Smooth muscle cell (in vitro differentiated cells): ENCODE results near the gene AP2A1. TPM values are rescaled to one million over a fixed set of nuclear protein-coding genes. Genes with fewer than 3 reads are reported as not detected.

Experiments
- DNase-seq: peaks from one replicate; lab custom pipeline; 2025; ENCODE audit not compliant: unreplicated experiment; lab: John Stamatoyannopoulos, UW
- H2AFZ ChIP-seq: fragments of 200-600 bp; sonication (generic); 2 replicates; pipeline ENCODE4 v1.6.0; 2016; ENCODE audit warnings: antibody characterized with exemption, low read depth, mild to moderate bottlenecking
- H3F3A ChIP-seq: fragments of 200-600 bp; sonication (generic); 2 replicates; pipeline ENCODE4 v1.6.0; 2017; ENCODE audit warnings: antibody characterized with exemption, low read depth
- H3K27ac ChIP-seq: fragments of 200-600 bp; sonication (generic); 2 replicates; pipeline ENCODE4 v1.5.1; 2016; ENCODE audit warnings: low read depth, mild to moderate bottlenecking
- H3K27me3 ChIP-seq: fragments of 200-600 bp; sonication (generic); 2 replicates; pipeline ENCODE4 v1.6.1; 2016; ENCODE audit warnings: low read depth, mild to moderate bottlenecking
- H3K36me3 ChIP-seq: fragments of 200-600 bp; sonication (generic); 2 replicates; pipeline ENCODE4 v1.5.1; 2016; ENCODE audit warnings: low read depth
- H3K4me1 ChIP-seq: fragments of 200-600 bp; sonication (generic); 2 replicates; pipeline ENCODE4 v1.5.1; 2016; ENCODE audit warnings: low read depth
- H3K4me2 ChIP-seq: fragments of 200-600 bp; sonication (generic); 2 replicates; pipeline ENCODE4 v1.6.0; 2016; ENCODE audit warnings: mild to moderate bottlenecking
- H3K4me3 ChIP-seq: fragments of 200-600 bp; sonication (generic); 2 replicates; pipeline ENCODE4 v1.5.1; 2016; ENCODE audit warnings: mild to moderate bottlenecking
- H3K79me2 ChIP-seq: fragments of 200-600 bp; sonication (generic); 2 replicates; pipeline ENCODE4 v1.6.0; 2016; ENCODE audit warnings: low read depth, mild to moderate bottlenecking
- H3K9ac ChIP-seq: fragments of 200-600 bp; sonication (generic); 2 replicates; pipeline ENCODE4 v1.6.0; 2016; ENCODE audit warnings: low read depth
- H3K9me3 ChIP-seq: fragments of 200-600 bp; sonication (generic); replicated peaks from 2 replicates; pipeline ENCODE4 v1.5.1; 2016; ENCODE audit warnings: low read depth
- H4K20me1 ChIP-seq: fragments of 200-600 bp; sonication (generic); 2 replicates; pipeline ENCODE4 v1.6.0; 2016; ENCODE audit warnings: low read depth
- WGBS: methylation state at CpG from one replicate; pipeline ENCODE4 v1.1.7; 2016; ENCODE audit warnings: low lambda C conversion rate; 5-methylcytosine and 5-hydroxymethylcytosine counted together
- polyA plus RNA-seq: library from polyadenylated mRNA; unstranded; fragments of >200 nt; fragmentation: Nextera tagmentation; extraction: Ambion mirVana; gene quantifications from 2 replicates; pipeline ENCODE4 v1.2.1, GENCODE V29; 2016
- total RNA-seq: library from RNA; depleted of rRNA; stranded (reverse); fragments of >200 nt; gene quantifications from 2 replicates; pipeline ENCODE4 v1.2.3, GENCODE V29; 2014
- TF ChIP-seq, protein P1 (sequence below): fragments of 200-600 bp; sonication (generic); IDR thresholded peaks from 2 replicates; pipeline ENCODE4 v1.5.1; 2017; ENCODE audit warnings: borderline replicate concordance, mild to moderate bottlenecking, antibody characterized with exemption; ENCODE audit not compliant: insufficient read depth, poor library complexity, severe bottlenecking

Gene AP2A1
- total and polyA plus RNA-seq, 2 experiments from 2014 or later: 57.7 to 65.2 TPM

GRCh38 chr19:49727217-49728030 lies 39.4 kb upstream of the AP2A1 start:
- H4K20me1 ChIP-seq: no peaks in the 10 kb centered on the region
- no peaks in the 10 kb centered on the region for H3K9me3 ChIP-seq
- H2AFZ ChIP-seq: no peak overlapping the region
- no peaks in the 10 kb centered on the region for H3K79me2 ChIP-seq
- H3K36me3 ChIP-seq: no peaks in the 10 kb centered on the region
- H3F3A ChIP-seq: no peaks in the 10 kb centered on the region
- H3K4me2 ChIP-seq: no peak overlapping the region
- no peaks in the 10 kb centered on the region for H3K27me3 ChIP-seq
- no peaks in the 10 kb centered on the region for H3K4me1 ChIP-seq
- no peak overlapping the region for H3K27ac ChIP-seq
- TF ChIP-seq, protein P1, sequence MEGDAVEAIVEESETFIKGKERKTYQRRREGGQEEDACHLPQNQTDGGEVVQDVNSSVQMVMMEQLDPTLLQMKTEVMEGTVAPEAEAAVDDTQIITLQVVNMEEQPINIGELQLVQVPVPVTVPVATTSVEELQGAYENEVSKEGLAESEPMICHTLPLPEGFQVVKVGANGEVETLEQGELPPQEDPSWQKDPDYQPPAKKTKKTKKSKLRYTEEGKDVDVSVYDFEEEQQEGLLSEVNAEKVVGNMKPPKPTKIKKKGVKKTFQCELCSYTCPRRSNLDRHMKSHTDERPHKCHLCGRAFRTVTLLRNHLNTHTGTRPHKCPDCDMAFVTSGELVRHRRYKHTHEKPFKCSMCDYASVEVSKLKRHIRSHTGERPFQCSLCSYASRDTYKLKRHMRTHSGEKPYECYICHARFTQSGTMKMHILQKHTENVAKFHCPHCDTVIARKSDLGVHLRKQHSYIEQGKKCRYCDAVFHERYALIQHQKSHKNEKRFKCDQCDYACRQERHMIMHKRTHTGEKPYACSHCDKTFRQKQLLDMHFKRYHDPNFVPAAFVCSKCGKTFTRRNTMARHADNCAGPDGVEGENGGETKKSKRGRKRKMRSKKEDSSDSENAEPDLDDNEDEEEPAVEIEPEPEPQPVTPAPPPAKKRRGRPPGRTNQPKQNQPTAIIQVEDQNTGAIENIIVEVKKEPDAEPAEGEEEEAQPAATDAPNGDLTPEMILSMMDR: no peak
- no peak overlapping the region for H3K4me3 ChIP-seq
- WGBS: 76% methylated on average over 23 of the region's 23 CpGs
- H3K9ac ChIP-seq: no peak overlapping the region
- DNase-seq: no peak

- no peak for DNase-seq
- TF ChIP-seq, protein P1: no peak
- 94% methylated on average over 5 of the region's 5 CpGs for WGBS
- Histone ChIP-seq H3K4me2 (no peak overlapping the region), H3K4me3 (no peak overlapping the region), H3K9me3 (no peaks in the 10 kb centered on the region), H3K4me1 (no peaks in the 10 kb centered on the region), H3K36me3 (no peaks in the 10 kb centered on the region), H3K9ac (no peak overlapping the region), H2AFZ (no peak overlapping the region), H4K20me1 (no peaks in the 10 kb centered on the region), H3K27me3 (no peaks in the 10 kb centered on the region), H3K79me2 (no peaks in the 10 kb centered on the region), H3F3A (no peaks in the 10 kb centered on the region), H3K27ac (no peak overlapping the region)
These were observed 36.6 kb upstream of the AP2A1 start for GRCh38 chr19:49730166-49730565.

DNA sequence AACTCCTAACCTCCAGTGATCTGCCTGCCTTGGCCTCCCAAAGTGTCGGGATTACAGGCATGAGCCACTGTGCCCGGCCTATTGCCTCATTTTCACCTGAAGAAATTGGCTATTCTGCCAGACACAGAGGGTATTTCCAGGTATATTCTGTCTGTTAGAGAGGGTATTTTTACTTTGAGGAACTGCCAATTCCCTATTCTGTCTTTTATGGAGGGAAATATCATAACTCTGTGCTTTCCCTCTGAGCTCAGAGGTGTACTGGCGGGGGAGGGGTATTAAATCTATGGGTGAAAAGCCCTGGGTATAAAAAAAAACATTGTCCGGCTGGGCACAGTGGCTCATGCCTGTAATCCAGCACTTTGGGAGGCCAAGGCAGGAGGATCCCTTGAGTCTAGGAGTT lies 28.5 kb upstream of the AP2A1 start:
- no peak overlapping the region for H3K27ac ChIP-seq
- H3K27me3 ChIP-seq: no peaks in the 10 kb centered on the region
- no peaks in the 10 kb centered on the region for H3K9me3 ChIP-seq
- no peak overlapping the region for H3K4me3 ChIP-seq
- H3K79me2 ChIP-seq: no peaks in the 10 kb centered on the region
- H3K9ac ChIP-seq: no peak overlapping the region
- no peaks in the 10 kb centered on the region for H3F3A ChIP-seq
- H2AFZ ChIP-seq: no peak overlapping the region
- no peak for DNase-seq
- H3K36me3 ChIP-seq: no peaks in the 10 kb centered on the region
- no peaks in the 10 kb centered on the region for H4K20me1 ChIP-seq
- H3K4me2 ChIP-seq: no peak overlapping the region
- 96% methylated on average over 4 of the region's 4 CpGs for whole genome bisulfite sequencing
- TF ChIP-seq, protein P1: no peak
- H3K4me1 ChIP-seq: no peaks in the 10 kb centered on the region

- Histone ChIP-seq H3K36me3 (no peaks in the 10 kb centered on the region), H3K9me3 (no peaks in the 10 kb centered on the region), H2AFZ (no peak overlapping the region), H3K9ac (no peak overlapping the region), H4K20me1 (no peaks in the 10 kb centered on the region), H3K79me2 (no peaks in the 10 kb centered on the region), H3F3A (no peaks in the 10 kb centered on the region), H3K27me3 (no peaks in the 10 kb centered on the region), H3K4me3 (no peak overlapping the region), H3K4me1 (no peaks in the 10 kb centered on the region), H3K27ac (no peak overlapping the region), H3K4me2 (no peak overlapping the region)
- TF ChIP-seq, protein P1: no peak
- DNase-seq: no peak
- WGBS: 96% methylated on average over 1 of the region's 1 CpG
These were observed 27.7 kb upstream of the AP2A1 start for GRCh38 chr19:49739098-49739497.
